IPS-NIHi7 (cell line): ENCODE data around the gene DOCK11.

Experiments
- DNase-seq: peaks from one replicate; pipeline ENCODE4 v3.0.0; 2012; ENCODE audit warnings: mixed read lengths; ENCODE audit errors: extremely low spot score

Gene DOCK11

DNA sequence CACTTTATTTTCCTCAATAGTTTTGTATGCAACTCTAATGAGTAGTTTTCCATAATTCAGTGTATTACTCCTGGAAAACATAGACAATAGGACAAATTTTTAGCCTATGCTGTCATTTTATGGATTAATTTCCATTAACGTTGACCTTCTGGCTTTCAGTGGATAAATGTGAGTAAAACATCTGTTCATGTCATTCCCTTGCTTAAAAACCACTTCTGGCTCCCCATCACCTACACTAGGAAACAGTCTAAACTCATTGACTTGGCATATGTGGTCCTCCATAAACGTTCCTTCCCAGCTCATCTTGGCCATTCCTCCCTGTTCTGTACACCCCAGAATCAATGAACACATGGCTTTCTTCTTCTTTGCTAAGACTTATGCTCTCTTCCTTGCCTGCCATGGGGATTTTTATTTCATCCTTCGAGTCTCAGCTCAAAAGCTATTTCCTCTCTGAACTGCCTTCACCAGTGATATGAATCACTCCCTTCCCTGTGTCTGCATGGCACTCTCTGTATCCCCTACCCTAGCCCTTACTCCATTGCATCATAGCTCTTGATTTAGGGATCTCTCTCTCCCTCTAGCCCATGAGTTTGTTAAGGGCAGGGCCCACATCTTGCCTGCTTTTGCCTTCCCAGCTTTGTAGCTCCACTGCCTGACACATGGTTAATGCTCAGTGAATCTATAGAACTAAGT lies 34.8 kb downstream of the DOCK11 start:
- no peak for DNase-seq

- DNase-seq = no peak
Measured at GRCh38 chrX:118534716-118535493, 39.3 kb downstream of the DOCK11 start.

- no peak for DNase-seq
Measured at GRCh38 chrX:118536204-118536603, 40.6 kb downstream of the DOCK11 start.

- DNase-seq = peak; percentile 45
Measured at GRCh38 chrX:118536687-118537461, 41.3 kb downstream of the DOCK11 start.

DNA sequence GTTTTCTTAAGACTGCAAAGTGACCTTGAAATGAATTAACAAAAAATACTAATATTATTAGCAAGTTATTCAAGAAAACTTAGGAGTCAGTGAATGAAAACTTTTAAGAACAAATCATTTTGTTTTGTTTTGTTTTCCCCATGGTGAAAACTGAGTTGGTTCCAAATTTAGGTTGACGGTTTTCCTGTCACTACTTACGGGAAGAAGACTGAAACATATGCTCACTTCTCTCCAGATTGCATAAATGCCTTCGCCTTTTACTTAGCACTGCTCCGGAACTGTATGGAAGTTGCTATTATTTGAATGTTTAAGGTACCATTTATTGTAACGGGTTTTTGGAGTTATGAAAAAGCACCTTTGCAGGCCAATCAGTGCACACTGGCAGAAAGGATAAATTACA lies 42.8 kb downstream of the DOCK11 start:
- no peak for DNase-seq

DNA sequence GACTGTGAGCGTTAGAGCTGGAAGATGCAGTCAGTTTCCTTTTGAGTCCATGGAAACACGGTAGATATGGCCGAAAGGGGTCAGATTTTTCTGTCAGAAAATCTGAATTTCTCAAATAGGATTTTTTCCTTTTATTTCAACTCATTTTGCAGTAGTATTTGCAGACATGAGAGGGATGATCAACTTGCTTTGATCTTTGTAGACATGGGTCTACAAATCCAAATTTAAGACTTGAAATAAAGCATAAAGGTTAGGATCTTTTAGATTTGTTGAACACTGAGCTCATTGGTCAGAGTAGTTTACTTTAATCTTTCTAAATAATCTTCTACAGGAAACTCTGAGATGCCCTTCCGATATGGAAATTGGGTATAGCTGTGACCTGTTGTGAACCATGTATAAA lies 44.7 kb downstream of the DOCK11 start:
- DNase-seq = no peak

DNA sequence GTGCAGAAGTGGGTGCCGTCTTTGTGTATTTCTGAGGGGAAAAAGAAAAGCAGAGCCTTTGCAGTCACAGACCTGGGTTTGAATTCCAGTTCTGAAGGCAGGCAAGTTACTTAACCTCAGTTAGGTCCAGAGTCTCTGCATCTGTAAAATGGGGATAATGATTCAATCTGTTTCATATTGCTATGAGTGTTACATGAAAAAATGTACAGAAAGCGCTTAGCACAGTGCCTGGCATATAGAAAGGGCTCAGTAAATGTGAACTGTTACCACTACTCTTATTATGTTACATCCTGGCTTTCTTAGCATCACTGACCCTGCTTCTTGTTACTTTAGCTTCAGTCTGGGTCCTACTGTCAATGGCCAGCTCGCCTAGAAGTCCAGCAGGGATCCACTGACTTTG lies 45.9 kb downstream of the DOCK11 start:
- no peak for DNase-seq

DNA sequence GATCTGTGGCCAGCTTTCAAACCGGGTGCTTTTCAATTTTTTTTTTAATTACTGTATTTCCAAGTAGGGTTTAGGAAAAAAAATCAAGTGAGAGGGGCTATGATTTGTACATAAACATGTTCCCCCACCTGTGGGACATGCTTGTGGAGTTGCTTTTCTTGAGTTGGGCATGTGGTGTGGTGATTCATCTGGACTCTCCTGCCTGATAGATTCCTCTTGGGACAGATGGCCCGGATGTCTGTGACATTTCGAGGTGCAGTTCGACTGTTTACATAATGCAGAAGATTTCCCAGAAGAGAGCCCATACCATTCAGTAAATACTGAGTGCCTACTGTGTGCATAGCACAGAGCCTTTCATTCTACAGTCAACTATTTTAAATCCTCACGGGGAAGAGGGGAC lies 49.9 kb downstream of the DOCK11 start:
- DNase-seq = no peak

DNA sequence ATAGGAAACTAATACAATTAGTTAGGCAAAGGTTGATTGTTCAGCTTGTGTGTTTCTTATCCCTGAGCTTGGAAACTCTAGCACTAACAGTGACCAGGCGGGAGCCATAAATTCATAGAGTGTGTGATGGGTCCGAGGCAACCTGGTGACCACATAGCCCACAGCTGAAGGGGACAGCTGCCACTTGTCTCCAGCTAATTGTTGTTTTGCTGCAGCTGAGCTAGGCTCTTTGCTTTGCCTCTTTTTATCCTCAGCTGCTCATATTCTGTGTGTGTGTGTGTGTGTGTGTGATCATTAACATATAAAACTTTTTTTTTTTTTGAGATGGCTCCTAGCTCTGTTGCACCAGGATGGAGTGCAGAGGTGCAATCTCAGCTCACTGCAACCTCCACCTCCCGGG lies 53.2 kb downstream of the DOCK11 start:
- DNase-seq = no peak

DNA sequence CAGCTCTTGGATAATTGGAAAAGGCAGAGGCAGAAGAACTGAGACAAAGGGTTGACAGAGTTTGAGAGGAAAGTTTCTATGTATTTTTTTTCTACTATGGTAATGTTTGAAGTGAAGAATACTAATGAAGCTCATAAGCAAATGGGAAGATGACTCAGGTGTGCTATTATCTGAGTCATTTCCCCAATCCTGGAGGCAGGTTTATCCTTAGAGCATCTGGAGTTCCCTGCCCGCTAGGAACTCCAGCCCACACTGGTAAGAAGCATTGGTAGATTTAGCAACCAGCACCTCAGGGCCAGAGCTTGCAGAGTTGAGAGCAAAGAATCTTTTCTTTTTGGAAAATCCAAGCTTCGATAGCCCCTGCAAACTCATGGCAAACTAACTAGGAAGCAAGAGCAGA lies 55.2 kb downstream of the DOCK11 start:
- DNase-seq = no peak

- DNase-seq = no peak
Measured at GRCh38 chrX:118551426-118551825, 55.8 kb downstream of the DOCK11 start.

- DNase-seq = no peak
Measured at GRCh38 chrX:118552121-118552900, 56.7 kb downstream of the DOCK11 start.

DNA sequence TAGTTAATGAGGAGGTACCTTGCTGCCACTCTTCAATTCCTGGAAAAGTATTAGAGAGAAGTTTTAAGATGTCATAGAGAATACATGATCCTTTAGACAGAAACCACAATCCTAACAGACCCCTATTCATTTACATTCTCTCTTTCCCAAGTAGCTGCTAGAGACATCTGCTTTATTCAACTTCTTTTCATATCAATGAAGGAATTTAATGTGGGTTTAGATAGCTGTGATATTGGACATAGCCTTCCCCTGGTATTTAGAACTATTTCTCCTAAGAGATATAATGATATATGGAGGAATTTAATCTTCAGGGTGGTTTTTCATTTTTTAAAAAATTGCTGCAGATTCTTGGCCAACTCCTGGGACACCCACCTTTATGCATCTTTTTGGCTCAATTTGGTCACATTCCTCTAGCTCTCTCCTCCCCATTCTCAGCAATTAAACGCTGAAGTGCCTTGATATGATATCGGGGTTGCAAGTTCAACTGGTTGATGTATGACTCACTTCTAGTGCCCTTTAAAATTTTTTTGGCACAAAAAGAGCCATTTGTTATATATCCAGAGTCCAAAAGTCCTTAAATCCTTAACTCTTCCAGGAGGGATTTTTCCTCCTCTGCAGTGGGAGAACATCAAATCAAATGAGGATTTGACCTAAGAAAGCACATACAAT lies 57.6 kb downstream of the DOCK11 start:
- no peak for DNase-seq

- no peak for DNase-seq
Measured at GRCh38 chrX:118554511-118554910, 58.9 kb downstream of the DOCK11 start.

- DNase-seq = no peak
Measured at GRCh38 chrX:118558926-118559325, 63.3 kb downstream of the DOCK11 start.

DNA sequence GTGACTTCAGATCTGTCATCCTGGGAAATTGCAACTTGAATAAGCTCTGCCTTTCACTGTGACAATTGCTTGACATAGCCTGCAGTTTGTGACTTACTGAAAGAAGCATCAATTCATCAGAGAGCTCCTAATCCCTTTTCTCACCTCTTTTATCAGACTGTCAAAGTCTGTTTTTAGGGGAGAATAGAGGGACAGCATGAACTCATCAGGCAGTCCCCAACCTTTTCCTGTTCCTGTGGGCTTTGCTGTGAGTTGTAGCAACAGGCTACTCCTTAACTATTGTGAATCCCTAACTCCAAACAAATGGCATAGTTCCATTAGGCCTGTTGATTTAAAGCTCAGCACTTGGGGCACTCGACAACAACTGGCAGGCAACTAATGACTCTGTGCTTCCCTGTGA lies 64.9 kb downstream of the DOCK11 start:
- peak; percentile 26 for DNase-seq

DNA sequence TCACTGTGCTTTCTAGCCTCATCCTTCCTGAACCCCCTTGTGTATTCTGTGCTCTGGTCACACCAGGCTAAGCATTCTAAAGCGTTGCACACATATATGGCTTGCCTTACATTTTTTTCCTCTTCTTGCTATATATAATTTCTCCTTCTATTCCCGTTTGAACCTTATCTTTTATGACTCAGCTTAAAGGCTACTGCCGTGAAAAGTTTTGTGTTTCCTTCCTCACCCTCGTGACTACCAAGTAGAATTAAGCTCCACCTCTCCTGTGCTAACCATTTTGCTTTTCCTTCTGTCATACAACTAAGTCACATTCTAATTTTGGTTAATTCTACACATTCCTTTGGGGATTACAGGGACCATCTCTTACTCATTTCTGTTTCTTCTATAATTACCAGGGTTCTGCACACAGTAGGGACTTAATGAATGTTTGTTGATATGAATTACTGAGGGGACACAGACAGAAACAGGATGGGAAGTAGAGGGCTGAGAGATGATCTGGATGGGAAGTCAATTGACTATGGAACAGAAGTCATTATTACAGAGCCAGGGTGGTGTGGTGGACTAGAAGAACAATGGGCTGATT lies 67.1 kb downstream of the DOCK11 start:
- DNase-seq = no peak

GRCh38 chrX:118564498-118564897 lies 68.9 kb downstream of the DOCK11 start:
- no peak for DNase-seq

DNA sequence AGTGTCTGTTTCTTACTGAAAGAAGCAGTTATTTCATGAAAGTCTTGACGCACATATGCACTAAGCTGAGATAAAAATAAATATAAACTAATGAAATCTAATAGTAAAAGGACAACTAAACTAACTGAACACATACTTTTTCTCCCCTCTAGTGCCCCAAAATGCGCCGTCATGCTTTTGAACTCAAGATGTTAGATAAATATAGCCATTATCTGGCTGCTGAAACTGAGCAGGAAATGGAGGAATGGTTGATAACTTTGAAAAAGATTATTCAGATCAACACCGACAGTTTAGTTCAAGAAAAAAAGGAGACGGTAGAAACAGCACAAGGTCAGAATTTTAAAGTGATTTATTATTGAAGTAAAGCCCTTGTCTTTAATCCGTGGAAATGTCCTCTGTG lies 70.2 kb downstream of the DOCK11 start:
- no peak for DNase-seq

GRCh38 chrX:118566359-118566758 lies 70.7 kb downstream of the DOCK11 start:
- no peak for DNase-seq

- DNase-seq = no peak
Measured at GRCh38 chrX:118569676-118570075, 74.1 kb downstream of the DOCK11 start.
